ENCODE data around the gene XKR7.

XKR7 gene

DNA sequence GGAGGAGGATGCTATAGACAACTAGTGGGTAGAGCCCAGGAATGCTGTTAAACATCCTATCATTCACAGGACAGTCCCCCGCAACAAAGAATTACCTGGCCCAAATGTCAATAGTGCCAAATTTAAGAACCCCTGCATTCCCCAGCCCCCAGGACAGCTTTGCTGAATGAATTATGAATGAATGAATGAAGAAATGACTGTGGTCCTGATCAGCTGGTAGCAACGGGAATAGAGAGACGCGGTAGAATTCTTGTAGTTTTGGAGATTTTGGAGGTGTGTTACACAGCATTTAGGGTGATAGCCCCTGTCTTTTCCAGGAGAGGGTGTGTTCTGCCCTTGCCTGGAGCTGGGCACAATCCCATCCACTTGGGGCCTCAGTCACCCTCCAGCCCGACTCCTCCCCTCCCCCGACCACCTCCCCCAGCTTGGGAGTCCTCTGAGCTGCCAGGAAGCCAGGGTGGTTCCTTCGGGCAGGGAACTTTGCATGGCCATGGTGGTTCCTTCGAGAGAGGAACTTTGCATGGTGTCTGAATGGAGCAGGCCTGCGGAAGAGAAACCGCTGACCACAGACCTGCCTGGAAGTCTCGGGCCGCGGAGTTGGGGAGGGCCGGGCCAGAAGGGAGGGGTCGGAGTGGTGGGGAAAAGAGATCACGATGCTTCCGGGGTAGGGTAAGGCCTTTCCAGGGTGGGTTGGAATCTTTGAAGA lies 83.1 kb downstream of the XKR7 start:
- DNase-seq, result peak; percentile 66

DNA sequence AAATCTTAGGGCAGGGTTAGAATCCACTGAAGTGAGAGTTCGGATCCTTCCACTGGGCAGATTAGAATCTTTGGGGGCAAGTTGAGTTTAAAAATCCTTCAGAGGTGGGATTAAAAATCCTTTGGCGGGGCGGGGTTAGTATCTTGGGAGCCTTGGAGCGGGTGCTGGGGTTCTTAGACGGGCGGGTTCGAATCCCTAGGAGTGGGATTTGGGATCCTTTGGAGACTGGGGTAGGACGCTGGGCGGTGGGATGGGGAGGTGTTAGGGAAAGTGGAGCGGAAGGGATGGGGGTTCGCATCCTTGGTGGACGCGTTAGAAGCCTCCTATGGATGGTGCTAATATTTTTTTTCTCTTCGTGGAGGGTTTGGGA lies 83.8 kb downstream of the XKR7 start:
- no peak for DNase-seq

DNA sequence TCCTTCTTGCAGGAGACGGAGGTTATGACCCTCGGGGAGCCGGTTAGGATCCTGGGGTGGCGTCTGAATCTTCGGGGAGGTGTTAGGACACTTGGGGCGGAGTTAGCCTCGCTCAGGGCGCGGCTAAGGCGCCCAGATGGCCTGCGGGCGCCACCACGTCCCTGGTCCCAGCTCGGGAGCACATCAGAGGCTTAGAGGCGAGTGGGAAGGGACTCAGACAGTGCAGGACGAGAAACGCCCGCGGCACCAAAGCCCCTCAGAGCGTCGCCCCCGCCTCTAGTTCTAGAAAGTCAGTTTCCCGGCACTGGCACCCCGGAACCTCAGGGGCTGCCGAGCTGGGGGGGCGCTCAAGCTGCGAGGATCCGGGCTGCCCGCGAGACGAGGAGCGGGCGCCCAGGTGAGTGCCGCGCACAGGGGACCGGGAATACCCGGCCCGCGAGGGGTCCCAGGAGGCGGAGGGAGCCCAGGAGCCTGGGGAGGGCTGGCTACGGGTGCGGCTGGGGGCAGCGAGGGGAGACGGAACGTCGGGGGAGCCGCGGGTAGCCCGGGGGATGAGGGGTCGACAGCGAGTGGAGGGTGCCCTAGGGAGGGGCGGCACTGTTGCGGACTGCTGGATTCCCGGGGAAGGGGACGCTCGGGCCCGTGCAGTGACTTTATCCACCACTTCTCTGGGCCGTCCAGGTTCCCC lies 84.3 kb downstream of the XKR7 start, which contains the start of gene HCK:
HCK (plus strand) TSS at position 153 of the 688 bp plus-strand sequence.
- peak; percentile 40 for DNase-seq

DNA sequence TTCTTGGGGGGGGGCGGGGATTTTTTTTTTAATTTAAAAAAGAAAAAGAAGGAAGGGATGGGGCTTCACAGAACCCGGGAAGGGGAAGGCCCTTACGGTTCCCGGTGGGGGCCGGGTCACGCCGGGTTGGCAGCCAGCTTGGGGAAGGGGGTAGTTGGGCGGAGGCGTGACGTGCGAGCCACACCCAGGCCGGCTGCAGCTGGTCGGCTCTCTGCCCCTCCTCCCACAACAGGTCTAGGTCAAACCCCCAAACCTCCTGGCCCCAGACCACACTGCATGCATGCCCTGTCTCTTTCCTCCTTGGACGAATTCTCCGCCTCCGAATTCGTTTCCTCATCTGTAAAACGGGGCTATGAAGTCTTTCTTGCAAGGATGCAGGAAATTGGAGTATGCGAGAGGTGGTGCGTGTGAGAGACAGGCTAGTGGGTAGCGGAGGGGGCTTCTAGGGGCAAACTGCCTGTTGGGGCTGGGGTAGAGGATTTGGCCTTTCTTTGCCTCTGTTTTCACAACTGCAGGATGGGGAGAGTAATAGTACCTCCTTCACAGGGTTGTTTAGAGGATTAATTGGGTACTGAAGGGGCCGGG lies 84.9 kb downstream of the XKR7 start:
- DNase-seq, result peak; percentile 56
